ENCODE results near the gene USP24. TPM values are rescaled to one million over a fixed set of nuclear protein-coding genes. Genes with fewer than 3 reads are reported as not detected.

USP24 gene
- total RNA-seq, 1 donor from 2014 or later, result 30.8 TPM

DNA sequence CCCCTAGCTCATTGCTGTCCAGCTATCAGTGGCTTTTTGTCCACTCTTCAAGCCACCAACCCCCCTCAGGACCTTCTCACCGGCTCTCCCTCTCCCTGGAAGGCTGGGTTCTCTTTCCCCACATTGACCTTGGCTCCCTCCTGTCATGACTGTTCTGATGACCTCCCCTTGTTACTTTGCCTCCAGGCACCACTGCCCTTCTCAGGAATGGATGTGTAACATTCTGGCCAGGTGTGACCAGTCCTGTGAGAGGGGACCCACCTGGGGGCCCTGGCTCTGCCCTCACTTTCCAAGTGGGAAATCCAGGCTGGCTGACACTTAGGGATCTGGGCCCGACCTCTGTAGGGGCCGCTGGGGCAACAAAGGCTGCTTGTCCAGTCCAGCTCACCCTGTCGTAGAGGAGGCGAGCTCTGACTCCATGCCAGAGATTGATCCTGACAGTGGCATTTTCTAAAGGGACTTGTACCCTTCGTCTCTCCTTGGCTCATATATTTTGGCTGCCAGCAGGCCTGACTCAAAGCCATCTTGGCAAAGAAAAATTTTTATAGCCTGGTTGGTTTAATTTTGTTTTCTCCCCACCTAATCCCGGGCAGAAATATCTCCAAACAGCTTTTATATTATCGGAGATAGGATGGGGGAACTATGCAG is 37.9 kb upstream of the USP24 start:
- Histone ChIP-seq H3K9me3 (ENCODE audit: insufficient read depth, low read depth, low read length) (no peaks in the 10 kb centered on the region), H3K27ac (ENCODE audit: low read depth, low read length) (no peak overlapping the region), H4K20me1 (ENCODE audit: insufficient read depth, low read length) (no peaks in the 10 kb centered on the region), H3K27me3 (ENCODE audit: insufficient read depth, low read length) (no peaks in the 10 kb centered on the region), H3K36me3 (ENCODE audit: insufficient read depth, low read length) (no peaks in the 10 kb centered on the region), H3K9ac (ENCODE audit: low read length) (no peak overlapping the region), H3K4me2 (ENCODE audit: low read length) (no peak overlapping the region), H3K4me3 (ENCODE audit: insufficient read depth, low read depth, low read length) (no peak overlapping the region), H3K4me1 (ENCODE audit: insufficient read depth, low read length) (no peaks in the 10 kb centered on the region), H2AFZ (ENCODE audit: low read depth, low read length) (no peak overlapping the region), H3K79me2 (ENCODE audit: insufficient read depth, low read length) (no peaks in the 10 kb centered on the region)
- no peak overlapping the region for H3K27ac Mint-ChIP-seq (ENCODE audit: unreplicated experiment)
- TF ChIP-seq EZH2 (IDR thresholded peaks at IDR 0.05; ENCODE audit: insufficient read depth, low read length), result no peak
- TF ChIP-seq CTCF (IDR thresholded peaks at IDR 0.05; ENCODE audit: insufficient read depth, low read depth, low read length), result no peak
- peaks cover 10% of the 10 kb centered on the region for H3K27me3 Mint-ChIP-seq (ENCODE audit: low read depth, unreplicated experiment)
- peaks cover 2% of the 10 kb centered on the region for H3K9me3 Mint-ChIP-seq (ENCODE audit: unreplicated experiment)
- DNase-seq (ENCODE audit: low read depth), result no peak
- no peaks in the 10 kb centered on the region for H3K36me3 Mint-ChIP-seq (ENCODE audit: low read depth, unreplicated experiment)
- H3K4me3 Mint-ChIP-seq (ENCODE audit: unreplicated experiment), result no peak overlapping the region
- H3K4me1 Mint-ChIP-seq (ENCODE audit: low read depth, unreplicated experiment), result peaks cover 7% of the 10 kb centered on the region
- no peak for FAIRE-seq

GRCh38 chr1:55250399-55251075 is 35.4 kb upstream of the USP24 start:
- FAIRE-seq (no peak), DNase-seq (ENCODE audit: low read depth) (no peak)
- Histone ChIP-seq H3K36me3 (ENCODE audit: insufficient read depth, low read length) (no peaks in the 10 kb centered on the region), H2AFZ (ENCODE audit: low read depth, low read length) (no peak overlapping the region), H3K4me2 (ENCODE audit: low read length) (no peak overlapping the region), H3K4me3 (ENCODE audit: insufficient read depth, low read depth, low read length) (no peak overlapping the region), H3K9me3 (ENCODE audit: insufficient read depth, low read depth, low read length) (no peaks in the 10 kb centered on the region), H3K79me2 (ENCODE audit: insufficient read depth, low read length) (no peaks in the 10 kb centered on the region), H4K20me1 (ENCODE audit: insufficient read depth, low read length) (no peaks in the 10 kb centered on the region), H3K4me1 (ENCODE audit: insufficient read depth, low read length) (no peaks in the 10 kb centered on the region), H3K9ac (ENCODE audit: low read length) (no peak overlapping the region), H3K27ac (ENCODE audit: low read depth, low read length) (no peak overlapping the region), H3K27me3 (ENCODE audit: insufficient read depth, low read length) (no peaks in the 10 kb centered on the region)
- peaks cover 10% of the 10 kb centered on the region for H3K27me3 Mint-ChIP-seq (ENCODE audit: low read depth, unreplicated experiment)
- peaks cover 13% of the 10 kb centered on the region for H3K4me1 Mint-ChIP-seq (ENCODE audit: low read depth, unreplicated experiment)
- TF ChIP-seq CTCF (IDR thresholded peaks at IDR 0.05; ENCODE audit: insufficient read depth, low read depth, low read length) (no peak), EZH2 (IDR thresholded peaks at IDR 0.05; ENCODE audit: insufficient read depth, low read length) (no peak)
- peaks cover 2% of the 10 kb centered on the region for H3K36me3 Mint-ChIP-seq (ENCODE audit: low read depth, unreplicated experiment)
- H3K9me3 Mint-ChIP-seq (ENCODE audit: unreplicated experiment), result peaks cover 2% of the 10 kb centered on the region
- H3K4me3 Mint-ChIP-seq (ENCODE audit: unreplicated experiment), result no peak overlapping the region
- no peak overlapping the region for H3K27ac Mint-ChIP-seq (ENCODE audit: unreplicated experiment)

Data from astrocyte (in vitro differentiated cells and primary cell).